ENCODE results near the gene PI4K2B. TPM values are rescaled to one million over a fixed set of nuclear protein-coding genes. Genes with fewer than 3 reads are reported as not detected.

PI4K2B gene
- total and polyA plus RNA-seq, 2 of the 8 experiments (the other 6 are each of a cell fraction or from before 2014, with no cell fraction given) = 3.0 to 16.2 TPM

- POLR2A ChIA-PET (ENCODE audit: partially characterized antibody) = no interaction called here
- 96% methylated on average over 18 of the region's 22 CpGs; no CpG with 5 or more reads in 1 of the 2 experiments for WGBS, 2 experiments (ENCODE audit: extremely low coverage in 1 of 2, insufficient coverage in 1 of 2, insufficient read length in 1 of 2, insufficient replicate concordance in 2 of 2, low coverage in 1 of 2, low lambda C conversion rate in 2 of 2, missing lambda C conversion rate in 1 of 2)
- no peak overlapping the region for H2BK20ac ChIP-seq (ENCODE audit: low read length)
- no peak overlapping the region for H3K9ac ChIP-seq (replicated peaks in 1 of 4; ENCODE audit: extremely low read depth in 1 of 4, low read depth in 3 of 4, low read length in 3 of 4)
- no peak overlapping the region for H3K14ac ChIP-seq (ENCODE audit: insufficient read length)
- FAIRE-seq (no peak), DNase-seq (ENCODE audit: low read depth in 1 of 2, low spot score in 2 of 2) (no peak)
- CTCF ChIA-PET (ENCODE audit: partially characterized antibody) = interaction anchor here (0.7 to 1.2 kb wide), 3 partner anchors 11 to 66 kb away, joined by 3 to 4 read pairs (median 3); partner anchors contain the start of gene ZCCHC4
- H4K91ac ChIP-seq (replicated peaks; ENCODE audit: insufficient read length, low read length) = no peak overlapping the region
- no peak overlapping the region for H2BK12ac ChIP-seq (ENCODE audit: low read depth, low read length)
- H4K8ac ChIP-seq (ENCODE audit: extremely low read depth, insufficient read depth, low read length) = no peak overlapping the region
- H2AK5ac ChIP-seq (ENCODE audit: low read depth, low read length) = no peak overlapping the region
- no peak overlapping the region for H4K5ac ChIP-seq (ENCODE audit: insufficient read length, low read depth, low read length)
- no peak overlapping the region for H3K56ac ChIP-seq (replicated peaks; ENCODE audit: insufficient read length, low read depth, low read length)
- H2BK15ac ChIP-seq (ENCODE audit: low read length) = no peak overlapping the region
- no peak overlapping the region for H2BK5ac ChIP-seq (ENCODE audit: low read depth, low read length)
- no peaks in the 10 kb centered on the region for H4K20me1 ChIP-seq (replicated peaks in 1 of 2; ENCODE audit: control insufficient read depth in 1 of 2, insufficient read depth in 2 of 2, low read length in 2 of 2)
- H3K23ac ChIP-seq (ENCODE audit: insufficient read length) = no peak overlapping the region
- peaks cover 0 to 9% of the 10 kb centered on the region in 2 experiments; a peak in 1 of 4 replicates for H3K9me3 ChIP-seq (ENCODE audit: insufficient read depth in 2 of 2, low read depth in 1 of 2, low read length in 1 of 2)
- no peaks in the 10 kb centered on the region for H3K27me3 ChIP-seq (replicated peaks in 1 of 4; ENCODE audit: control insufficient read depth in 3 of 4, extremely low read depth in 1 of 4, insufficient read depth in 3 of 4, low read length in 3 of 4)
- TF ChIP-seq NRF1 (IDR thresholded peaks at IDR 0.05; ENCODE audit: low read depth, low read length) (no peak), FOSL1 (IDR thresholded peaks at IDR 0.05; ENCODE audit: insufficient read depth, low read depth, low read length) (no peak), EZH2 (IDR thresholded peaks at IDR 0.05; ENCODE audit: low read depth, low read length, severe bottlenecking) (no peak), BCL11A (IDR thresholded peaks at IDR 0.05; ENCODE audit: low read depth in 2 of 2, low read length in 2 of 2) (no peak), SIX5 (IDR thresholded peaks at IDR 0.05; ENCODE audit: low read depth, low read length) (no peak), ZNF274 (IDR thresholded peaks at IDR 0.05; ENCODE audit: borderline replicate concordance, extremely low read depth, low read length) (no peak), SUZ12 (IDR thresholded peaks at IDR 0.05; ENCODE audit: low read length) (no peak), KDM1A (IDR thresholded peaks at IDR 0.05; ENCODE audit: borderline replicate concordance, low read length) (no peak), PHF8 (conservative IDR thresholded peaks at IDR 0.05; ENCODE audit: low read depth, low read length) (no peak)
- H2AFZ ChIP-seq (ENCODE audit: low read length) = no peak overlapping the region
- H3K36me3 ChIP-seq (ENCODE audit: control insufficient read depth in 2 of 4, insufficient read depth in 4 of 4, low read length in 3 of 4) = peaks cover 0 to 3% (median 0%) of the 10 kb centered on the region in 4 experiments; a peak in 1 of 8 replicates
- H3K79me2 ChIP-seq (ENCODE audit: control insufficient read depth in 1 of 2, insufficient read depth in 2 of 2, low read length in 2 of 2) = peaks cover 0 to 25% of the 10 kb centered on the region in 2 experiments; a peak in 2 of 4 replicates
- no peaks in the 10 kb centered on the region; the same call in 1 of the 2 replicates for H3K79me1 ChIP-seq (ENCODE audit: low read depth, low read length)
- H2BK120ac ChIP-seq (replicated peaks; ENCODE audit: low read depth, low read length) = no peak overlapping the region
- H3K4me2 ChIP-seq (ENCODE audit: insufficient read depth in 1 of 2, low read depth in 2 of 2, low read length in 2 of 2) = no peak overlapping the region
- H3K4me3 ChIP-seq (ENCODE audit: extremely low read depth in 1 of 4, insufficient read depth in 2 of 4, low read depth in 3 of 4, low read length in 4 of 4) = no peak overlapping the region
- no peaks in the 10 kb centered on the region for H3K4me1 ChIP-seq (replicated peaks in 1 of 4; ENCODE audit: control insufficient read depth in 3 of 4, insufficient read depth in 4 of 4, low read length in 3 of 4)
- no peaks in the 10 kb centered on the region for H3K23me2 ChIP-seq (ENCODE audit: low read depth, low read length)
- H3K4ac ChIP-seq (replicated peaks; ENCODE audit: insufficient read length, low read depth, low read length) = no peak overlapping the region
- H3K27ac ChIP-seq (ENCODE audit: low read depth, low read length) = no peak overlapping the region
- no peak overlapping the region for H3K18ac ChIP-seq (ENCODE audit: extremely low read depth, low read length)
Observed at GRCh38 chr4:25246680-25247611, 13.1 kb downstream of the PI4K2B start.

All from H1 (cell line).